ENCODE data around the gene ITK.

The ITK gene

GRCh38 chr5:157292599-157292998 is 112.0 kb downstream of the ITK start:
- Histone ChIP-seq H3K4me3 (no peak overlapping the region), H3K27me3 (no peaks in the 10 kb centered on the region), H3K9me3 (no peaks in the 10 kb centered on the region), H3K36me3 (peaks cover 0 to 5% (median 0%) of the 10 kb centered on the region in 3 donors), H3K4me1 (no peaks in the 10 kb centered on the region), H3K27ac (no peak overlapping the region)
- intact Hi-C loops (cut with DNase I; ENCODE audit: low total_unique reads): no loop called here
- TF ChIP-seq CTCF (IDR thresholded peaks at IDR 0.05): no peak
- no peak for DNase-seq

GRCh38 chr5:157294407-157295091 is 113.9 kb downstream of the ITK start:
- H3K36me3 ChIP-seq: no peaks in the 10 kb centered on the region
- TF ChIP-seq CTCF (IDR thresholded peaks at IDR 0.05): no peak
- H3K27me3 ChIP-seq: no peaks in the 10 kb centered on the region
- intact Hi-C loops (cut with DNase I; ENCODE audit: low total_unique reads): no loop called here
- H3K27ac ChIP-seq: no peak overlapping the region
- DNase-seq: no peak
- no peaks in the 10 kb centered on the region for H3K9me3 ChIP-seq
- no peaks in the 10 kb centered on the region for H3K4me1 ChIP-seq
- H3K4me3 ChIP-seq: no peak overlapping the region

GRCh38 chr5:157295247-157295646 is 114.6 kb downstream of the ITK start:
- Histone ChIP-seq H3K36me3 (no peaks in the 10 kb centered on the region), H3K27me3 (no peaks in the 10 kb centered on the region), H3K4me1 (no peaks in the 10 kb centered on the region), H3K4me3 (no peak overlapping the region), H3K27ac (no peak overlapping the region), H3K9me3 (no peaks in the 10 kb centered on the region)
- no peak for DNase-seq
- intact Hi-C loops (cut with DNase I; ENCODE audit: low total_unique reads): no loop called here
- no peak for TF ChIP-seq CTCF (IDR thresholded peaks at IDR 0.05)

GRCh38 chr5:157300564-157300963 is 119.9 kb downstream of the ITK start:
- H3K27ac ChIP-seq: no peak overlapping the region
- no peak for TF ChIP-seq CTCF (IDR thresholded peaks at IDR 0.05)
- H3K36me3 ChIP-seq: no peaks in the 10 kb centered on the region
- H3K4me1 ChIP-seq: no peaks in the 10 kb centered on the region
- no peak for DNase-seq
- H3K27me3 ChIP-seq: no peaks in the 10 kb centered on the region
- H3K4me3 ChIP-seq: no peak overlapping the region
- intact Hi-C loops (cut with DNase I; ENCODE audit: low total_unique reads): no loop called here
- H3K9me3 ChIP-seq: no peaks in the 10 kb centered on the region

- intact Hi-C loops (cut with DNase I; ENCODE audit: low total_unique reads): no loop called here
- no peak overlapping the region for H3K27ac ChIP-seq
Observed at GRCh38 chr5:157301066-157301465, 120.4 kb downstream of the ITK start.

More at GRCh38 chr5:157301066-157301465, 120.4 kb downstream of the ITK start:
- no peaks in the 10 kb centered on the region for H3K9me3 ChIP-seq
- H3K27me3 ChIP-seq: no peaks in the 10 kb centered on the region
- no peaks in the 10 kb centered on the region for H3K4me1 ChIP-seq
- DNase-seq: no peak
- no peak for TF ChIP-seq CTCF (IDR thresholded peaks at IDR 0.05)
- no peak overlapping the region for H3K4me3 ChIP-seq
- H3K36me3 ChIP-seq: no peaks in the 10 kb centered on the region

All from tibial artery (tissue), 4 donors.